22Rv1 (cell line): ENCODE data around the gene PLA2G4A.

Experiments used
- H3K27ac ChIP-seq: fragments of 450-650 bp; 2 replicates; pipeline ENCODE4 v1.5.1; 2017
- ZFX ChIP-seq: fragments of 450-650 bp; IDR thresholded peaks from 2 replicates; pipeline ENCODE4 v1.6.1; 2017; ENCODE audit warnings: antibody characterized with exemption, borderline replicate concordance
- TF ChIP-seq, protein P1 (sequence below): fragments of 450-650 bp; IDR thresholded peaks from 2 replicates; pipeline ENCODE4 v1.5.1; 2017; ENCODE audit warnings: mild to moderate bottlenecking

Gene PLA2G4A

DNA sequence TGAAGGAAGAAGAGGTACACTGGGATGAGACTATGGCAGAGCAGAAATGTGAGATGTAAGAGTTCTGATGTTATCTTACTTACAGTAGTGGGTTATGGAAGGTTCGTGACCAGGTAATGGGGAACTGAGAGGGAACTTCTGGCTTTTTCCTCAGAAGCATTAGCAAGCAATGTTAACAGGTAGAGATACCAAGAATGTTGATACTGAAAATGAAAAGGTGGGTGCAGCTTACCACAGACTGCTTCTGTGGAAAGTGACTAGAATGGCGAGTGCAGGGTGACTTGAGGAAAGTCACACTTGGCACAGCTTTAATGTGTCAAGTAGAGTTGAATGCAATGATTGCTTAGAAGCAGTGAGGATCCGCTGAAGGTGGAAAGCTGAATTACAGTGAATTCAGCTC is 70.8 kb downstream of the PLA2G4A start:
- TF ChIP-seq, protein P1, sequence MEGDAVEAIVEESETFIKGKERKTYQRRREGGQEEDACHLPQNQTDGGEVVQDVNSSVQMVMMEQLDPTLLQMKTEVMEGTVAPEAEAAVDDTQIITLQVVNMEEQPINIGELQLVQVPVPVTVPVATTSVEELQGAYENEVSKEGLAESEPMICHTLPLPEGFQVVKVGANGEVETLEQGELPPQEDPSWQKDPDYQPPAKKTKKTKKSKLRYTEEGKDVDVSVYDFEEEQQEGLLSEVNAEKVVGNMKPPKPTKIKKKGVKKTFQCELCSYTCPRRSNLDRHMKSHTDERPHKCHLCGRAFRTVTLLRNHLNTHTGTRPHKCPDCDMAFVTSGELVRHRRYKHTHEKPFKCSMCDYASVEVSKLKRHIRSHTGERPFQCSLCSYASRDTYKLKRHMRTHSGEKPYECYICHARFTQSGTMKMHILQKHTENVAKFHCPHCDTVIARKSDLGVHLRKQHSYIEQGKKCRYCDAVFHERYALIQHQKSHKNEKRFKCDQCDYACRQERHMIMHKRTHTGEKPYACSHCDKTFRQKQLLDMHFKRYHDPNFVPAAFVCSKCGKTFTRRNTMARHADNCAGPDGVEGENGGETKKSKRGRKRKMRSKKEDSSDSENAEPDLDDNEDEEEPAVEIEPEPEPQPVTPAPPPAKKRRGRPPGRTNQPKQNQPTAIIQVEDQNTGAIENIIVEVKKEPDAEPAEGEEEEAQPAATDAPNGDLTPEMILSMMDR = no peak
- no peak for TF ChIP-seq ZFX
- H3K27ac ChIP-seq = no peak overlapping the region

DNA sequence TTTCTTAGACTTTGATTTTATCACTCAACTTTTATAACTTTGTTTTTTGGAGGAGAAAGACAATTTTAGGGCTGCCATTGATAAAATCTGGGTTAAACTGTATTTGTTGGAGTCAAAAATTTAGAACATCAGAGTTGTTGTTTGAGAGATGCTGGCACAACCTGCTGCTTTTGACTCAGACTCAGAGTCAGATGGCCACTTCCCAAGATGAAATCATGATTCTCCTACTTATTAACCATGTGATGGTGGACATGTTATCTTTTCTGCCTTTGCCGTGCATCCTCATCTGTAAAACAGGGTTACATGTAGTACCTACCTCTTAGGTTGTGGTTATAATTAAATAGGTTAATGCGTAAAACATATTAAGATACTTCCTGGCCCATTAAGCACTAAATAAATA is 71.2 kb downstream of the PLA2G4A start:
- H3K27ac ChIP-seq = no peak overlapping the region
- TF ChIP-seq ZFX = no peak
- TF ChIP-seq, protein P1 = no peak

DNA sequence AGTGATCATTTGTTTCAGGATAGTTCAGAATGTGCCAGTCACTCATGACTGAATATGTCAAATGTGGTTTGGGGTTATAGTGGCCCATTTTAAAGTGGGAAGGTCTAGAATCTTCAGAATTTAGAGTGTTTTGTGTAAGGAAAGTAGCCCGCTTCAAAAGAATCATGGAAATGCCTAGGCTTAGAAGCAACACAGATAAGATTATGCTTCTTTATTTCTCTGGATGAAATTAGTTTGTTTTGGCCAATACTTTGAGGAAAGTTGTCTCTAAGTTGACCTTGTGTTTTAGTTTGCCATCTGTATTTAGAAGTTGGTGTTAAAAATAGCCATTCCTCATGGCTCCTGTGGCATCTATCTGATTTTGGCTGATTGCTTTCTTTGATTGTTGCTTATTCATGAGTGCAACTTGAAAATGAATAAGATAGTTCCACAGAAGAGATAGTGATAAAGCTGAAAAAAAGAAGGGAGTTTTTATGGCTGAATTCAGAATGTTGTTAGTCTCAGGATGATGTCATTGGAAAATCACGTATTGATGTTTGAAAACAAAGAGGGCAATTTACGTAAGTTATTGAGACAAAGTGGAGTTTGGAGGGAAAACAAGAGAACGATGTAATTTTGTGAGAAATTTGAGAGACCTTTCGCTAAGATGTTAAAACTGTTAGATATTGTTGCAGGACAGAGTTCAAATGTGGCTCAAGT is 71.9 kb downstream of the PLA2G4A start:
- TF ChIP-seq ZFX = no peak
- TF ChIP-seq, protein P1 = no peak

DNA sequence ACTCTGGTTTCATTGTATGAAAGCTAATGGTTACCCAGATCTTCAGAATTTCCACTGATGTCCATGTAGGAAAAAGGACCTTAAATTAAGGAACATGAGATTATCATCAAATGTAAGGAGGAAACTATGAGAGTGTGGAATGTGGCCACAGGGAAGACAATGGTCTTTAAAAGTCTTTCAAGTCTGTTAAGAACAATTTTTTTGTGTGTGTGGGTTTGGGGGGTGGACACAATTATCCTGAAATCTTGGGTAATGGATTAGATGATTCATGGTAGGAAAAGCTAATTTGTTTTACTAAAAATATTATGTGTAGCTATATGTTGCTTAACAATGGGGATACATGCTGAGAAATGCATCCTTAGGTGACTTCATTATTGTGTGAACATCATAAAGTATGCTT is 72.9 kb downstream of the PLA2G4A start:
- H3K27ac ChIP-seq = no peak overlapping the region
- TF ChIP-seq, protein P1 = no peak
- no peak for TF ChIP-seq ZFX

More for the DNA sequence above, 71.9 kb downstream of the PLA2G4A start:
- H3K27ac ChIP-seq = no peak overlapping the region

DNA sequence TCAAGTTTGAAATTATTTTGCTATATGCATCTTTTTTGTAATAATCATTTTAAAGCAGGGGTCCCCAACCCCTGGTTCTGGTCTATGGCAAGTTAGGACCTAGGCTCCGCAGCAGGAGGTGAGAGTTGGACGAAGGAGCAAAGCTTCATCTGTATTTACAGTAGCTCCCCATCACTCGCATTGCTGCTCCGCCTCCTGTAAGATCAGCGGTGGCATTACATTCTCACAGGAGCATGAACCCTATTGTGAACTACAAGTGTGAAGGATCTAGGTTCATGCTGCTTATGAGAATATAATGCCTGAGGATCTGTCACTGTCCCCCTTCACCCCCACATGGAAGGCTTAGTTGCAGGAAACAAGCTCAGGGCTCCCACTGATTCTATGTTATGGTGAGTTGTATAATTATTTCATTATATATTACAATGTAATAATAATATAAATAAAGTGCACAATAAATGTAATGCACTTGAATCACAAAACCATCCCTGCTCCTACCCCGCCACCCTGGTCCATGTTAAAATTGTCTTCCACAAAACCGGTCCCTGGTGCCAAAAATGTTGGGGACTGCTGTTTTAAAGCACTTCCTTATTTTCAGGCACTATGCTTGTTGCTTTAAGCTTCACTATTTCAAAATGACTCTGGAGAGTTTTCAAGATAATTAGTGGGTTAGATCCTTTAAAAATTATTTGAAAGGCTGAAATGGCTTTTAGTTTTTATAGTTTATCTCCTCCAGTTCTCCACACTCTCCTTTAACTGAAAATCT is 74.8 kb downstream of the PLA2G4A start:
- no peak overlapping the region for H3K27ac ChIP-seq
- TF ChIP-seq, protein P1 = no peak
- no peak for TF ChIP-seq ZFX

DNA sequence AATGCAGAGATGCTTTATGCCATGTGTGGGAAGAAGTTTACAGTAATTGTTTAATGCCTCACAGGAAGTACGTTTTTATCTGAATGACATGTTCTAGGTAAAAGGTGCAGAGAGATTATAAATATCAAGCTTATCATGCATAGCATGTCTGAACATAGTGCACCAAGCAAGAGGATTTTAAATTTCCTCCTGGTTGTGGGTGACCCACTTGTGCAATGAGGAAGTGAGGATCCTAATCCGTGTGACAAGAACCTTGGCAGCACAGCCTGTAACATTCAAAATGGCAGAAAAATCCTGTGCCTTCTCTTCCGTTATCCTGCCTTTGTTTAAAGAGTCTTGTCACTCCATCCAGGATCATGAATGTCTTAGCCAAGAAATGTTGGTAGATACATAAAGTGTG is 75.6 kb downstream of the PLA2G4A start:
- TF ChIP-seq ZFX = no peak
- TF ChIP-seq, protein P1 = no peak

DNA sequence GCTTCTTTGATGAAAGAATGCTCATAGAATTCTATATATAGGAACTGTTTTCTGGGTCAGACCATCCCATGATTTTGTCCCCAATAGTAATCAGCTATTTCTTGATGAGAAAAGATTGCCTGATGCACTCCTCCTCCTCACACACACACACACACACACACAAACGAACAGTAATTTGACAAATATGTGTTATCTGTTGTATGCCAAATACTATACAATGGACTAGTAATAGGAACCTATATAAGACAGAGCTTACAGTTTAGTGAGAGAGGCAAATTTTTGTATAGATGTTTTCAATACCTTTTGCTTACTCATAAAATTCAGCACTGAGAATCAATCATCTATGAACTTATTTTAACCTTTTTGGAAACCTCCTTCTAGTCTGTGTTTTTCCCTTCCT is 76.8 kb downstream of the PLA2G4A start:
- no peak for TF ChIP-seq ZFX
- TF ChIP-seq, protein P1 = no peak
- H3K27ac ChIP-seq = no peak overlapping the region

More for the DNA sequence above, 75.6 kb downstream of the PLA2G4A start:
- H3K27ac ChIP-seq = no peak overlapping the region
